CD14-positive monocyte (primary cell): Measurements from ENCODE around the gene CHRD. TPM values are rescaled to one million over a fixed set of nuclear protein-coding genes. Genes with fewer than 3 reads are reported as not detected.
"Not testable (repeated sequence)": the region's sequence is repeated elsewhere in the genome, so short reads cannot be mapped to it uniquely, and the experiment has no call there.

Experiments used
- DNase-seq, 3 donors: peaks; one replicate each; pipeline ENCODE4 v3.0.0-alpha.2; 2011 to 2022
- H2AFZ ChIP-seq: 2 replicates; pipeline ENCODE4 v1.6.0; 2012; ENCODE audit warnings: mild to moderate bottlenecking, low read depth, low read length, inconsistent platforms; ENCODE audit not compliant: insufficient read depth, poor library complexity, severe bottlenecking
- H3K27ac ChIP-seq, 2 donors: 1 replicate in 1 of 2; 2 replicates in 1 of 2; pipeline ENCODE4 v1.5.1; 2012 to 2013; ENCODE audit warnings: low read length in 2 of 2, control low read depth in 1 of 2, inconsistent platforms in 1 of 2, low read depth in 1 of 2, mild to moderate bottlenecking in 1 of 2
- H3K27me3 ChIP-seq, 2 donors: one replicate each; pipeline versions ENCODE4 v1.6.0 to v1.6.1; 2011 to 2013; ENCODE audit warnings: low read length in 2 of 2; ENCODE audit not compliant: control insufficient read depth in 2 of 2, insufficient read depth in 2 of 2
- H3K36me3 ChIP-seq, 2 donors: replicated peaks in 1 of 2; 1 replicate in 1 of 2; 2 replicates in 1 of 2; pipeline versions ENCODE4 v1.5.1 to v1.6.1; 2012 to 2013; ENCODE audit warnings: low read length in 2 of 2, control low read depth in 1 of 2, inconsistent platforms in 1 of 2, mild to moderate bottlenecking in 1 of 2; ENCODE audit not compliant: insufficient read depth in 2 of 2, control insufficient read depth in 1 of 2
- H3K4me1 ChIP-seq, 2 donors: 1 replicate in 1 of 2; 2 replicates in 1 of 2; pipeline versions ENCODE4 v1.5.1 to v1.6.1; 2012 to 2013; ENCODE audit warnings: low read length in 2 of 2, control low read depth in 1 of 2, inconsistent platforms in 1 of 2, mild to moderate bottlenecking in 1 of 2, moderate library complexity in 1 of 2; ENCODE audit not compliant: insufficient read depth in 2 of 2, control insufficient read depth in 1 of 2
- H3K4me2 ChIP-seq: replicated peaks from 2 replicates; pipeline ENCODE3; 2012; ENCODE audit warnings: low read length, moderate library complexity, mild to moderate bottlenecking; ENCODE audit not compliant: poor library complexity, severe bottlenecking; ENCODE audit errors: extremely low read depth
- H3K4me3 ChIP-seq, 3 experiments: fragments of 200-600 bp in 1 of 3; sonication (generic) in 1 of 3; replicated peaks in 1 of 3; 1 replicate in 2 of 3; 2 replicates in 1 of 3; pipeline ENCODE4 v1.5.1; 2011 to 2013; ENCODE audit warnings: low read length in 3 of 3, mild to moderate bottlenecking in 3 of 3, control low read depth in 2 of 3, low read depth in 2 of 3, inconsistent platforms in 1 of 3, moderate library complexity in 1 of 3
- H3K79me2 ChIP-seq: 2 replicates; pipeline ENCODE4 v1.6.0; 2012; ENCODE audit warnings: mild to moderate bottlenecking, control low read depth, inconsistent platforms, low read length, moderate library complexity; ENCODE audit not compliant: insufficient read depth
- H3K9ac ChIP-seq: 2 replicates; pipeline ENCODE4 v1.6.0; 2017; ENCODE audit warnings: low read length, mild to moderate bottlenecking; ENCODE audit not compliant: insufficient read depth, poor library complexity, severe bottlenecking
- H3K9me3 ChIP-seq, 2 donors: replicated peaks in 1 of 2; 1 replicate in 1 of 2; 2 replicates in 1 of 2; pipeline versions ENCODE4 v1.5.1 to v1.6.1; 2012 to 2013; ENCODE audit warnings: low read length in 2 of 2, control low read depth in 1 of 2; ENCODE audit not compliant: control insufficient read depth in 1 of 2, insufficient read depth in 1 of 2
- H4K20me1 ChIP-seq: 2 replicates; pipeline ENCODE4 v1.6.0; 2012; ENCODE audit warnings: mild to moderate bottlenecking, low read length, control low read depth, moderate library complexity; ENCODE audit not compliant: insufficient read depth
- H3K27ac Mint-ChIP-seq, 7 donors: one replicate each; pipeline ENCODE4 v1.8.0; 2020; ENCODE audit warnings: mild to moderate bottlenecking in 7 of 7, mixed read lengths in 7 of 7, moderate library complexity in 6 of 7, inconsistent platforms in 2 of 7
- H3K27me3 Mint-ChIP-seq, 3 donors: one replicate each; pipeline ENCODE4 v1.8.0; 2021 to 2022; ENCODE audit warnings: low read depth in 3 of 3, mild to moderate bottlenecking in 3 of 3, mixed read lengths in 3 of 3, moderate library complexity in 3 of 3, inconsistent platforms in 1 of 3
- H3K36me3 Mint-ChIP-seq, 2 donors: one replicate each; pipeline ENCODE4 v1.8.0; 2020; ENCODE audit warnings: mixed read lengths in 2 of 2, inconsistent platforms in 1 of 2, mild to moderate bottlenecking in 1 of 2
- H3K4me1 Mint-ChIP-seq: one replicate; pipeline ENCODE4 v1.8.0; 2020; ENCODE audit warnings: mild to moderate bottlenecking, mixed read lengths
- H3K4me3 Mint-ChIP-seq, 2 donors: one replicate each; pipeline ENCODE4 v1.8.0; 2020; ENCODE audit warnings: mild to moderate bottlenecking in 2 of 2, mixed read lengths in 2 of 2, moderate library complexity in 1 of 2
- H3K9me3 Mint-ChIP-seq, 7 donors: one replicate each; pipeline ENCODE4 v1.8.0; 2020 to 2022; ENCODE audit warnings: mixed read lengths in 7 of 7, mild to moderate bottlenecking in 6 of 7, moderate library complexity in 6 of 7, inconsistent platforms in 2 of 7
- WGBS: methylation state at CpG from one replicate; pipeline ENCODE4 v1.1.5; 2013; ENCODE audit warnings: missing lambda C conversion rate; ENCODE audit not compliant: insufficient coverage; 5-methylcytosine and 5-hydroxymethylcytosine counted together
- intact Hi-C, 2 donors: fragments of 100-400 bp; cut with micrococcal nuclease; formaldehyde crosslinking; loops; one replicate each; pipeline versions ENCODE4 v1.15.0 to v1.15.1; 2023
- polyA plus RNA-seq, 3 donors: library from polyadenylated mRNA; depleted of rRNA in 1 of 3; unstranded in 2 of 3; stranded (reverse) in 1 of 3; fragments of 300-500 nt in 2 of 3; fragments of >200 nt in 1 of 3; fragmentation: Illumina TruSeq in 2 of 3; gene quantifications; 1 replicate in 2 of 3; 2 replicates in 1 of 3; pipeline ENCODE4 v1.2.3, GENCODE V29; 2012 to 2021
- TF ChIP-seq, protein P1 (sequence below): fragments of 200-600 bp; IDR thresholded peaks from one replicate; pipeline ENCODE4 v1.8.0; 2022; ENCODE audit warnings: antibody characterized with exemption, mild to moderate bottlenecking

Gene CHRD
- polyA plus RNA-seq, 3 donors = 0.03 TPM; not detected in 2

DNA sequence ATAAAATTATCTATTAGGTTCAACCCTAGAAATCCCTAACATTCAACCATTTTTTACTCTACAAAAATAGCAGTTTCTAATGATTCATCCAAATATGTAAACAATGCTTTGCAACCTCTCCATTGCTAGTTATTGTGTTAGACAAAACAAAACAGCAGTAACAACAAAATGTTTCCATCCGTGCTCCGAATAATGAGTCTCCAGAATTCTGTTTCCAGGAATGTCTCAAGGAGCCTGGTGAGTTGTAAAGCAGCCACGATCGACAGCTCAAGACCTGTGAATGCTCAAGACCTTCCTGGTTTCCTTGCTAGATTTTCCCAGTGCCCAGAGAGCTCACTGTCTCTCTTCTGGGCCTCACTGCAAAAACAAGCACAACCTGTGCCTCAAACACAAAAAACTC lies 49.9 kb downstream of the CHRD start:
- WGBS = 89% methylated on average over 4 of the region's 4 CpGs
- no peak overlapping the region for H3K4me3 ChIP-seq
- peaks cover 0 to 5% (median 0%) of the 10 kb centered on the region in 7 donors for H3K9me3 Mint-ChIP-seq
- H4K20me1 ChIP-seq = no peaks in the 10 kb centered on the region
- TF ChIP-seq, protein P1, sequence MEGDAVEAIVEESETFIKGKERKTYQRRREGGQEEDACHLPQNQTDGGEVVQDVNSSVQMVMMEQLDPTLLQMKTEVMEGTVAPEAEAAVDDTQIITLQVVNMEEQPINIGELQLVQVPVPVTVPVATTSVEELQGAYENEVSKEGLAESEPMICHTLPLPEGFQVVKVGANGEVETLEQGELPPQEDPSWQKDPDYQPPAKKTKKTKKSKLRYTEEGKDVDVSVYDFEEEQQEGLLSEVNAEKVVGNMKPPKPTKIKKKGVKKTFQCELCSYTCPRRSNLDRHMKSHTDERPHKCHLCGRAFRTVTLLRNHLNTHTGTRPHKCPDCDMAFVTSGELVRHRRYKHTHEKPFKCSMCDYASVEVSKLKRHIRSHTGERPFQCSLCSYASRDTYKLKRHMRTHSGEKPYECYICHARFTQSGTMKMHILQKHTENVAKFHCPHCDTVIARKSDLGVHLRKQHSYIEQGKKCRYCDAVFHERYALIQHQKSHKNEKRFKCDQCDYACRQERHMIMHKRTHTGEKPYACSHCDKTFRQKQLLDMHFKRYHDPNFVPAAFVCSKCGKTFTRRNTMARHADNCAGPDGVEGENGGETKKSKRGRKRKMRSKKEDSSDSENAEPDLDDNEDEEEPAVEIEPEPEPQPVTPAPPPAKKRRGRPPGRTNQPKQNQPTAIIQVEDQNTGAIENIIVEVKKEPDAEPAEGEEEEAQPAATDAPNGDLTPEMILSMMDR = no peak
- H3K36me3 ChIP-seq = no peaks in the 10 kb centered on the region
- no peaks in the 10 kb centered on the region for H3K4me1 ChIP-seq
- no peaks in the 10 kb centered on the region for H3K27me3 ChIP-seq
- peaks cover 7 to 12% (median 12%) of the 10 kb centered on the region in 3 donors for H3K27me3 Mint-ChIP-seq
- H3K4me2 ChIP-seq = no peak overlapping the region
- H3K36me3 Mint-ChIP-seq = no peaks in the 10 kb centered on the region
- no peaks in the 10 kb centered on the region for H3K79me2 ChIP-seq
- H3K9ac ChIP-seq = no peak overlapping the region
- H3K27ac Mint-ChIP-seq = no peak overlapping the region
- DNase-seq = no peak
- H3K4me1 Mint-ChIP-seq = no peaks in the 10 kb centered on the region
- no peak overlapping the region for H2AFZ ChIP-seq
- intact Hi-C loops = no loop called here
- H3K4me3 Mint-ChIP-seq = no peak overlapping the region
- no peaks in the 10 kb centered on the region for H3K9me3 ChIP-seq
- H3K27ac ChIP-seq = no peak overlapping the region

DNA sequence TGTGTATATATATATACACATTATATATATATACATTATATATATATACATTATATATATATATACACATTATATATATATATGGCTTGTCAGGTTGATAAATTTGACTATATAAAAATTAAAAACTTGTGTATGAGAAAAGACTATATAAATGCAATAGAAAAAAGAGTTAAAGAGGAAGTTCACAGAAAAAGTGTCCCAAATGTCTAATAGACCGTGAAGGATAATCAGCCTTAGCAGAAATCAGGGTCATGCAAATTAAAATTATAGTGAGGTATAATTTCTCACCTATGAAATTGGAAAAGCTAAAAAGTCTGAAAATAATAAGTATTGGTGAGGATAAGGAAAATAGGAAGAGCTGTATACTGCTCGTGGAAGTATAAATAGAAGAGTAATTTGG lies 51.1 kb downstream of the CHRD start:
- TF ChIP-seq, protein P1 = no peak

DNA sequence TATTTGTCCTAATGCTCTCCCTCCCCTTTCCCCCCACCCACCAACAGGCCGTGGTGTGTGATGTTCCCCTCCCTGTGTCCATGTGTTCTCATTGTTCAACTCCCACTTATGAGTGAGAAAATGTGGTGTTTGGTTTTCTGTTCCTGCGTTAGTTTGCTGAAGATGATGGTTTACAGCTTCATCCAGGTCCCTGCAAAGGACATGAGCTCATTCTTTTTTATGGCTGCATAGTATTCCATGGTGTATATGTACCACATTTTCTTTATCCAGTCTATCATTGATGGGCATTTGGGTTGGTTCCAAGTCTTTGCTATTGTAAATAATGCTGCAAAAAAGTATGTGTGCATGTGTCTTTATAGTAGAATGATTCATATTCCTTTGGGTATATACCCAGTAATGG lies 53.3 kb downstream of the CHRD start:
- H3K27ac Mint-ChIP-seq, H3K4me1 ChIP-seq, H3K36me3 Mint-ChIP-seq, H3K27ac ChIP-seq, H3K27me3 ChIP-seq, H3K4me3 Mint-ChIP-seq, H3K9ac ChIP-seq, H3K4me1 Mint-ChIP-seq, H3K9me3 Mint-ChIP-seq, H3K4me3 ChIP-seq, H2AFZ ChIP-seq, DNase-seq, intact Hi-C loops, H3K9me3 ChIP-seq, H4K20me1 ChIP-seq, H3K4me2 ChIP-seq, H3K36me3 ChIP-seq, H3K79me2 ChIP-seq: not testable (repeated sequence)
- peaks cover 5 to 20% (median 13%) of the 10 kb centered on the region in 3 donors for H3K27me3 Mint-ChIP-seq
- no CpG with 5 or more reads among the region's 2 CpGs for WGBS

More for the DNA sequence above, 51.1 kb downstream of the CHRD start:
- Histone ChIP-seq H3K36me3 (no peaks in the 10 kb centered on the region), H3K4me1 (no peaks in the 10 kb centered on the region), H3K4me2 (no peak overlapping the region), H3K27me3 (no peaks in the 10 kb centered on the region), H4K20me1 (no peaks in the 10 kb centered on the region), H2AFZ (no peak overlapping the region), H3K79me2 (no peaks in the 10 kb centered on the region), H3K4me3 (no peak overlapping the region), H3K27ac (no peak overlapping the region), H3K9ac (no peak overlapping the region), H3K9me3 (no peaks in the 10 kb centered on the region)
- H3K4me1 Mint-ChIP-seq = no peaks in the 10 kb centered on the region
- no peaks in the 10 kb centered on the region for H3K36me3 Mint-ChIP-seq
- no peak for DNase-seq
- H3K4me3 Mint-ChIP-seq = no peak overlapping the region
- H3K9me3 Mint-ChIP-seq = peaks cover 0 to 5% (median 0%) of the 10 kb centered on the region in 7 donors
- H3K27me3 Mint-ChIP-seq = peaks cover 7 to 15% (median 11%) of the 10 kb centered on the region in 3 donors
- intact Hi-C loops = no loop called here
- H3K27ac Mint-ChIP-seq = no peak overlapping the region
- WGBS = 100% methylated on average over 1 of the region's 2 CpGs
